ENCODE measurements around the gene USH2A. TPM values are rescaled to one million over a fixed set of nuclear protein-coding genes. Genes with fewer than 3 reads are reported as not detected.

USH2A gene
- total RNA-seq, 1 donor from 2014 or later = not detected

DNA sequence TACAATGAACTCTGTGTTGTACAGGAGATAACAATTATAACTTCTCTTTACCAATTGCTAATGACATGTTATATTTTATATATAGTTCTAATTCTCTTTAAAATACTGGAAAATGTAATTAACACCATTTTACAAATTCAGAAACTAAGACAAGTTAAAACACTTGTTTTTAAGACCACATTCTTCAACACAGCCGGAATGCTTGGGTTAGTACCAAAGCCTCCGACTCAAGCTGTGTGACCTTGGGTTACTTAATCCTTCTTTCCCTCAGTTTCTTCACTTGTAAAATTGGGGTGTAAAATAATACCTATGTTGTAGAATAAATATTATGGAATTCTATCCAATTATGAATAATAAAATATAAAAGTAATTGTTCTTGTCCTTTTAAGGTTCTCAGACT is 378.7 kb downstream of the USH2A start:
- Histone ChIP-seq H3K27ac (no peak overlapping the region), H3K36me3 (no peaks in the 10 kb centered on the region), H3K27me3 (no peaks in the 10 kb centered on the region), H3K4me1 (no peaks in the 10 kb centered on the region), H3K4me3 (no peak overlapping the region), H3K9me3 (no peaks in the 10 kb centered on the region)
- ATAC-seq = no peak
- intact Hi-C loops (cut with DNase I) = no loop called here
- TF ChIP-seq, protein P1, sequence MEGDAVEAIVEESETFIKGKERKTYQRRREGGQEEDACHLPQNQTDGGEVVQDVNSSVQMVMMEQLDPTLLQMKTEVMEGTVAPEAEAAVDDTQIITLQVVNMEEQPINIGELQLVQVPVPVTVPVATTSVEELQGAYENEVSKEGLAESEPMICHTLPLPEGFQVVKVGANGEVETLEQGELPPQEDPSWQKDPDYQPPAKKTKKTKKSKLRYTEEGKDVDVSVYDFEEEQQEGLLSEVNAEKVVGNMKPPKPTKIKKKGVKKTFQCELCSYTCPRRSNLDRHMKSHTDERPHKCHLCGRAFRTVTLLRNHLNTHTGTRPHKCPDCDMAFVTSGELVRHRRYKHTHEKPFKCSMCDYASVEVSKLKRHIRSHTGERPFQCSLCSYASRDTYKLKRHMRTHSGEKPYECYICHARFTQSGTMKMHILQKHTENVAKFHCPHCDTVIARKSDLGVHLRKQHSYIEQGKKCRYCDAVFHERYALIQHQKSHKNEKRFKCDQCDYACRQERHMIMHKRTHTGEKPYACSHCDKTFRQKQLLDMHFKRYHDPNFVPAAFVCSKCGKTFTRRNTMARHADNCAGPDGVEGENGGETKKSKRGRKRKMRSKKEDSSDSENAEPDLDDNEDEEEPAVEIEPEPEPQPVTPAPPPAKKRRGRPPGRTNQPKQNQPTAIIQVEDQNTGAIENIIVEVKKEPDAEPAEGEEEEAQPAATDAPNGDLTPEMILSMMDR (IDR thresholded peaks at IDR 0.05) = no peak
- DNase-seq = no peak

- TF ChIP-seq, protein P1 (IDR thresholded peaks at IDR 0.05) = no peak
- intact Hi-C loops (cut with DNase I) = no loop called here
- Histone ChIP-seq H3K4me1 (no peaks in the 10 kb centered on the region), H3K9me3 (no peaks in the 10 kb centered on the region), H3K4me3 (no peak overlapping the region), H3K27me3 (no peaks in the 10 kb centered on the region), H3K27ac (no peak overlapping the region), H3K36me3 (no peaks in the 10 kb centered on the region)
- DNase-seq = no peak
- no peak for ATAC-seq
Observed at GRCh38 chr1:216034506-216034905, 388.7 kb downstream of the USH2A start.

GRCh38 chr1:216032961-216033614 is 390.2 kb downstream of the USH2A start:
- Histone ChIP-seq H3K27ac (no peak overlapping the region), H3K4me3 (no peak overlapping the region), H3K27me3 (no peaks in the 10 kb centered on the region), H3K36me3 (no peaks in the 10 kb centered on the region), H3K4me1 (no peaks in the 10 kb centered on the region), H3K9me3 (no peaks in the 10 kb centered on the region)
- DNase-seq = no peak
- TF ChIP-seq, protein P1 (IDR thresholded peaks at IDR 0.05) = no peak
- intact Hi-C loops (cut with DNase I) = no loop called here
- no peak for ATAC-seq

- TF ChIP-seq, protein P1 (IDR thresholded peaks at IDR 0.05) = no peak
Observed at GRCh38 chr1:216032284-216032683, 391.0 kb downstream of the USH2A start.

DNA sequence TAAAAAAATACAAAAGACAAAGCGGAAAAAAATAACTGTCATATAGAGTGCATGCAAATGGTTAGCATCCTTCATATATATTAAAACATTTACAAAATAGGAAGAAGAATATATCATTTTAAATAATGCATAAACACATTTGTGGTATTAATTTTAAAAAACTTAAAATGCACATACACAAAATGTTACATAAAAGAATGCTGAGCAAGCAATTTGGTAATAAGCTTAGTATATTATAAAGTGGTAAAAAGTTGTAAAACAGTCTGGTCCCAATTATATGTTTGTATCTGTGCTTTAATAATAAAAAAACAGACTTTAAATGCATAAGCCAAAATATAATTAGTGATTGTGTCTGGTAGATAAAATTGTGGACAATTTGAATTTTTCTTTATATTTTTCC is 394.6 kb downstream of the USH2A start:
- no peaks in the 10 kb centered on the region for H3K27me3 ChIP-seq
- H3K36me3 ChIP-seq = no peaks in the 10 kb centered on the region
- TF ChIP-seq, protein P1 (IDR thresholded peaks at IDR 0.05) = no peak
- intact Hi-C loops (cut with DNase I) = no loop called here
- DNase-seq = no peak
- H3K4me1 ChIP-seq = no peaks in the 10 kb centered on the region
- H3K9me3 ChIP-seq = no peaks in the 10 kb centered on the region
- ATAC-seq = no peak
- no peak overlapping the region for H3K4me3 ChIP-seq
- H3K27ac ChIP-seq = no peak overlapping the region

More at GRCh38 chr1:216032284-216032683, 391.0 kb downstream of the USH2A start:
- intact Hi-C loops (cut with DNase I) = no loop called here
- Histone ChIP-seq H3K27me3 (no peaks in the 10 kb centered on the region), H3K9me3 (no peaks in the 10 kb centered on the region), H3K27ac (no peak overlapping the region), H3K4me1 (no peaks in the 10 kb centered on the region), H3K4me3 (no peak overlapping the region), H3K36me3 (no peaks in the 10 kb centered on the region)
- DNase-seq = no peak
- ATAC-seq = no peak

GRCh38 chr1:216024546-216024945 is 398.7 kb downstream of the USH2A start:
- intact Hi-C loops (cut with DNase I) = no loop called here
- Histone ChIP-seq H3K4me1 (no peaks in the 10 kb centered on the region), H3K27me3 (no peaks in the 10 kb centered on the region), H3K9me3 (no peaks in the 10 kb centered on the region), H3K4me3 (no peak overlapping the region), H3K27ac (no peak overlapping the region), H3K36me3 (no peaks in the 10 kb centered on the region)
- no peak for ATAC-seq
- TF ChIP-seq, protein P1 (IDR thresholded peaks at IDR 0.05) = no peak
- DNase-seq = no peak
